GM23338 (cell line): Measurements from ENCODE around the gene GPX7. TPM values are rescaled to one million over a fixed set of nuclear protein-coding genes. Genes with fewer than 3 reads are reported as not detected.

Experiments used
- ATAC-seq: fragments of 200-7000 bp; cut with Tn5 transposase; 3 replicates; pipeline ENCODE4 v1.9.1; 2020
- DNase-seq: peaks from one replicate; pipeline ENCODE4 v3.0.0-alpha.2; 2015; ENCODE audit warnings: low spot score
- H2AFZ ChIP-seq: fragments of 200-600 bp; sonication (generic); 2 replicates; pipeline ENCODE4 v1.8.0; 2016; ENCODE audit warnings: antibody characterized with exemption, mild to moderate bottlenecking, moderate library complexity
- H3F3A ChIP-seq: fragments of 200-600 bp; sonication (generic); replicated peaks from 2 replicates; pipeline ENCODE4 v1.8.0; 2017; ENCODE audit warnings: antibody characterized with exemption, mixed run types, low read depth
- H3K27ac ChIP-seq: fragments of 200-600 bp; sonication (generic); 2 replicates; pipeline ENCODE4 v1.6.1; 2016; ENCODE audit warnings: low read depth
- H3K27me3 ChIP-seq: fragments of 200-600 bp; sonication (generic); 2 replicates; pipeline ENCODE4 v1.8.0; 2016; ENCODE audit warnings: mild to moderate bottlenecking, mixed run types, moderate library complexity; ENCODE audit not compliant: insufficient read depth
- H3K36me3 ChIP-seq: fragments of 200-600 bp; sonication (generic); 2 replicates; pipeline ENCODE4 v1.8.0; 2016; ENCODE audit warnings: mild to moderate bottlenecking; ENCODE audit not compliant: insufficient read depth
- H3K4me1 ChIP-seq: fragments of 200-600 bp; sonication (generic); 2 replicates; pipeline ENCODE4 v1.8.0; 2016; ENCODE audit warnings: mild to moderate bottlenecking, moderate library complexity; ENCODE audit not compliant: insufficient read depth
- H3K4me2 ChIP-seq: fragments of 200-600 bp; sonication (generic); 2 replicates; pipeline ENCODE4 v1.7.1; 2017; ENCODE audit warnings: mixed run types
- H3K4me3 ChIP-seq: fragments of 200-600 bp; sonication (generic); 2 replicates; pipeline ENCODE4 v1.6.1; 2016; ENCODE audit warnings: mixed run types
- H3K79me2 ChIP-seq: fragments of 200-600 bp; sonication (generic); replicated peaks from 2 replicates; pipeline ENCODE4 v1.8.0; 2017; ENCODE audit warnings: mild to moderate bottlenecking; ENCODE audit not compliant: insufficient read depth
- H3K9me2 ChIP-seq: fragments of 200-600 bp; sonication (generic); 2 replicates; pipeline ENCODE4 v1.8.0; 2017; ENCODE audit not compliant: insufficient read depth
- H4K20me1 ChIP-seq: fragments of 200-600 bp; sonication (generic); replicated peaks from 2 replicates; pipeline ENCODE4 v1.8.0; 2017; ENCODE audit warnings: mild to moderate bottlenecking; ENCODE audit not compliant: insufficient read depth
- H3K27ac Mint-ChIP-seq: 2 replicates; pipeline ENCODE4 v1.8.0; 2020; ENCODE audit warnings: inconsistent platforms, mild to moderate bottlenecking, moderate library complexity, mixed read lengths
- H3K27me3 Mint-ChIP-seq: 3 replicates; pipeline ENCODE4 v1.8.0; 2022; ENCODE audit warnings: low read depth, mild to moderate bottlenecking, moderate library complexity, mixed read lengths, inconsistent platforms; ENCODE audit not compliant: insufficient read depth, poor library complexity
- H3K36me3 Mint-ChIP-seq: 3 replicates; pipeline ENCODE4 v1.8.0; 2021; ENCODE audit warnings: low read depth, mild to moderate bottlenecking, inconsistent platforms, moderate library complexity, mixed read lengths
- H3K4me1 Mint-ChIP-seq: 3 replicates; pipeline ENCODE4 v1.8.0; 2020; ENCODE audit warnings: mild to moderate bottlenecking, inconsistent platforms, mixed read lengths
- H3K4me3 Mint-ChIP-seq: 3 replicates; pipeline ENCODE4 v1.8.0; 2021; ENCODE audit warnings: moderate library complexity, mild to moderate bottlenecking, inconsistent platforms, mixed read lengths
- H3K9me3 Mint-ChIP-seq: 3 replicates; pipeline ENCODE4 v1.8.0; 2020; ENCODE audit warnings: moderate library complexity, mild to moderate bottlenecking, inconsistent platforms, mixed read lengths
- CREB1 ChIP-seq: fragments of 250-450 bp; sonication (Bioruptor Pico); IDR thresholded peaks from 2 replicates; pipeline ENCODE4 v1.5.0; 2020; ENCODE audit warnings: low read depth, mild to moderate bottlenecking, moderate library complexity
- EZH2 ChIP-seq: fragments of 200-600 bp; sonication (generic); IDR thresholded peaks from one replicate; pipeline ENCODE4 v1.8.0; 2017; ENCODE audit warnings: antibody characterized with exemption, mild to moderate bottlenecking, low read depth; ENCODE audit not compliant: unreplicated experiment
- EZH2phosphoT487 ChIP-seq: fragments of 200-600 bp; sonication (generic); IDR thresholded peaks from one replicate; pipeline ENCODE4 v1.8.1; 2018; ENCODE audit warnings: antibody characterized with exemption; ENCODE audit not compliant: unreplicated experiment
- JUNB ChIP-seq: IDR thresholded peaks from one replicate; pipeline ENCODE4 v1.6.1; 2016; ENCODE audit warnings: antibody characterized with exemption; ENCODE audit not compliant: unreplicated experiment
- NANOG ChIP-seq: IDR thresholded peaks from 2 replicates; pipeline ENCODE4 v1.6.1; 2016; ENCODE audit warnings: antibody characterized with exemption, borderline replicate concordance
- POLR2AphosphoS5 ChIP-seq: IDR thresholded peaks from 2 replicates; pipeline ENCODE4 v1.6.1; 2016; ENCODE audit warnings: antibody characterized with exemption, low read depth
- REST ChIP-seq: IDR thresholded peaks from one replicate; pipeline ENCODE4 v1.6.1; 2018; ENCODE audit warnings: antibody characterized with exemption; ENCODE audit not compliant: unreplicated experiment
- STAT1 ChIP-seq: IDR thresholded peaks from one replicate; pipeline ENCODE4 v1.6.1; 2016; ENCODE audit warnings: antibody characterized with exemption; ENCODE audit not compliant: unreplicated experiment
- ZNF114 ChIP-seq: fragments of 250-450 bp; sonication (Bioruptor Pico); IDR thresholded peaks from 2 replicates; pipeline ENCODE4 v1.5.0; 2020; ENCODE audit warnings: mild to moderate bottlenecking, moderate library complexity
- ZNF331 ChIP-seq: fragments of 250-450 bp; sonication (Bioruptor Pico); IDR thresholded peaks from 2 replicates; pipeline ENCODE4 v1.5.0; 2020; ENCODE audit warnings: low read depth, mild to moderate bottlenecking, moderate library complexity
- polyA plus RNA-seq: library from polyadenylated mRNA; unstranded; fragments of >200 nt; fragmentation: Nextera tagmentation; extraction: Ambion mirVana; gene quantifications from 2 replicates; pipeline ENCODE4 v1.2.1, GENCODE V29; 2016
- total RNA-seq: library from RNA; depleted of rRNA; stranded (reverse); fragments of >200 nt; shearing (Covaris generic); gene quantifications from 2 replicates; pipeline ENCODE4 v1.2.3, GENCODE V29; 2014
- TF ChIP-seq, protein P1 (sequence below): fragments of 250-450 bp; sonication (Bioruptor Pico); IDR thresholded peaks from 2 replicates; pipeline ENCODE4 v1.5.0; 2020; ENCODE audit warnings: mild to moderate bottlenecking, moderate library complexity
- TF ChIP-seq, protein P2 (sequence below): IDR thresholded peaks from 2 replicates; pipeline ENCODE4 v1.6.1; 2016; ENCODE audit warnings: antibody characterized with exemption

GPX7 gene
- total and polyA plus RNA-seq, 2 experiments from 2014 or later = 12.8 to 20.9 TPM

DNA sequence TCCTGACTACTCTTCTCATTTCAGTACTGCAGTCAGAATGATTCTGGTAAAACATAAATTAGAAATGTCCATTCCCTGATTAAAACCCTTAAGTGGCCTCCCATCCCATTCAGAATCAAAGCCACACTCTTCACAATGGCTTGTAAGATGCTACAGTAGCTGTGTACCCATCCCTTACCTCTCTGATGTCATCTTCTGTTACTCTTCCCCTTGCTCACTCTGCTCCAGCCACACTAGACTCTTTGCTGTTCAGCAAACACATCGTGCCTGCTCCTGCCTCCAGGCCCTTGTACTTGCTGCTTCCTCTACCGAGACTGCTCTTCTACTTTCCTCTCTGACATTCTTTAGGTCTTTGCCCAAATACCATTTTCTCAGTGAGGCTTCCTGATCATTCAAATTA lies 4.3 kb upstream of the GPX7 start (continued):
- TF ChIP-seq, protein P1, sequence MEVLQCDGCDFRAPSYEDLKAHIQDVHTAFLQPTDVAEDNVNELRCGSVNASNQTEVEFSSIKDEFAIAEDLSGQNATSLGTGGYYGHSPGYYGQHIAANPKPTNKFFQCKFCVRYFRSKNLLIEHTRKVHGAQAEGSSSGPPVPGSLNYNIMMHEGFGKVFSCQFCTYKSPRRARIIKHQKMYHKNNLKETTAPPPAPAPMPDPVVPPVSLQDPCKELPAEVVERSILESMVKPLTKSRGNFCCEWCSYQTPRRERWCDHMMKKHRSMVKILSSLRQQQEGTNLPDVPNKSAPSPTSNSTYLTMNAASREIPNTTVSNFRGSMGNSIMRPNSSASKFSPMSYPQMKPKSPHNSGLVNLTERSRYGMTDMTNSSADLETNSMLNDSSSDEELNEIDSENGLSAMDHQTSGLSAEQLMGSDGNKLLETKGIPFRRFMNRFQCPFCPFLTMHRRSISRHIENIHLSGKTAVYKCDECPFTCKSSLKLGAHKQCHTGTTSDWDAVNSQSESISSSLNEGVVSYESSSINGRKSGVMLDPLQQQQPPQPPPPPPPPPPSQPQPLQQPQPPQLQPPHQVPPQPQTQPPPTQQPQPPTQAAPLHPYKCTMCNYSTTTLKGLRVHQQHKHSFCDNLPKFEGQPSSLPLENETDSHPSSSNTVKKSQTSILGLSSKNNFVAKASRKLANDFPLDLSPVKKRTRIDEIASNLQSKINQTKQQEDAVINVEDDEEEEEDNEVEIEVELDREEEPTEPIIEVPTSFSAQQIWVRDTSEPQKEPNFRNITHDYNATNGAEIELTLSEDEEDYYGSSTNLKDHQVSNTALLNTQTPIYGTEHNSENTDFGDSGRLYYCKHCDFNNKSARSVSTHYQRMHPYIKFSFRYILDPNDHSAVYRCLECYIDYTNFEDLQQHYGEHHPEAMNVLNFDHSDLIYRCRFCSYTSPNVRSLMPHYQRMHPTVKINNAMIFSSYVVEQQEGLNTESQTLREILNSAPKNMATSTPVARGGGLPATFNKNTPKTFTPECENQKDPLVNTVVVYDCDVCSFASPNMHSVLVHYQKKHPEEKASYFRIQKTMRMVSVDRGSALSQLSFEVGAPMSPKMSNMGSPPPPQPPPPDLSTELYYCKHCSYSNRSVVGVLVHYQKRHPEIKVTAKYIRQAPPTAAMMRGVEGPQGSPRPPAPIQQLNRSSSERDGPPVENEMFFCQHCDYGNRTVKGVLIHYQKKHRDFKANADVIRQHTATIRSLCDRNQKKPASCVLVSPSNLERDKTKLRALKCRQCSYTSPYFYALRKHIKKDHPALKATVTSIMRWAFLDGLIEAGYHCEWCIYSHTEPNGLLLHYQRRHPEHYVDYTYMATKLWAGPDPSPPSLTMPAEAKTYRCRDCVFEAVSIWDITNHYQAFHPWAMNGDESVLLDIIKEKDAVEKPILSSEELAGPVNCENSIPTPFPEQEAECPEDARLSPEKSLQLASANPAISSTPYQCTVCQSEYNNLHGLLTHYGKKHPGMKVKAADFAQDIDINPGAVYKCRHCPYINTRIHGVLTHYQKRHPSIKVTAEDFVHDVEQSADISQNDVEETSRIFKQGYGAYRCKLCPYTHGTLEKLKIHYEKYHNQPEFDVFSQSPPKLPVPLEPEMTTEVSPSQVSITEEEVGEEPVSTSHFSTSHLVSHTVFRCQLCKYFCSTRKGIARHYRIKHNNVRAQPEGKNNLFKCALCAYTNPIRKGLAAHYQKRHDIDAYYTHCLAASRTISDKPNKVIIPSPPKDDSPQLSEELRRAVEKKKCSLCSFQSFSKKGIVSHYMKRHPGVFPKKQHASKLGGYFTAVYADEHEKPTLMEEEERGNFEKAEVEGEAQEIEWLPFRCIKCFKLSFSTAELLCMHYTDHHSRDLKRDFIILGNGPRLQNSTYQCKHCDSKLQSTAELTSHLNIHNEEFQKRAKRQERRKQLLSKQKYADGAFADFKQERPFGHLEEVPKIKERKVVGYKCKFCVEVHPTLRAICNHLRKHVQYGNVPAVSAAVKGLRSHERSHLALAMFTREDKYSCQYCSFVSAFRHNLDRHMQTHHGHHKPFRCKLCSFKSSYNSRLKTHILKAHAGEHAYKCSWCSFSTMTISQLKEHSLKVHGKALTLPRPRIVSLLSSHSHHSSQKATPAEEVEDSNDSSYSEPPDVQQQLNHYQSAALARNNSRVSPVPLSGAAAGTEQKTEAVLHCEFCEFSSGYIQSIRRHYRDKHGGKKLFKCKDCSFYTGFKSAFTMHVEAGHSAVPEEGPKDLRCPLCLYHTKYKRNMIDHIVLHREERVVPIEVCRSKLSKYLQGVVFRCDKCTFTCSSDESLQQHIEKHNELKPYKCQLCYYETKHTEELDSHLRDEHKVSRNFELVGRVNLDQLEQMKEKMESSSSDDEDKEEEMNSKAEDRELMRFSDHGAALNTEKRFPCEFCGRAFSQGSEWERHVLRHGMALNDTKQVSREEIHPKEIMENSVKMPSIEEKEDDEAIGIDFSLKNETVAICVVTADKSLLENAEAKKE (CRISPR knock-in tag) = no peak
- TF ChIP-seq, protein P2, sequence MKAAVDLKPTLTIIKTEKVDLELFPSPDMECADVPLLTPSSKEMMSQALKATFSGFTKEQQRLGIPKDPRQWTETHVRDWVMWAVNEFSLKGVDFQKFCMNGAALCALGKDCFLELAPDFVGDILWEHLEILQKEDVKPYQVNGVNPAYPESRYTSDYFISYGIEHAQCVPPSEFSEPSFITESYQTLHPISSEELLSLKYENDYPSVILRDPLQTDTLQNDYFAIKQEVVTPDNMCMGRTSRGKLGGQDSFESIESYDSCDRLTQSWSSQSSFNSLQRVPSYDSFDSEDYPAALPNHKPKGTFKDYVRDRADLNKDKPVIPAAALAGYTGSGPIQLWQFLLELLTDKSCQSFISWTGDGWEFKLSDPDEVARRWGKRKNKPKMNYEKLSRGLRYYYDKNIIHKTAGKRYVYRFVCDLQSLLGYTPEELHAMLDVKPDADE = no peak
- TF ChIP-seq EZH2phosphoT487 (no peak), POLR2AphosphoS5 (no peak), ZNF114 (CRISPR knock-in tag) (no peak), NANOG (no peak)

DNA sequence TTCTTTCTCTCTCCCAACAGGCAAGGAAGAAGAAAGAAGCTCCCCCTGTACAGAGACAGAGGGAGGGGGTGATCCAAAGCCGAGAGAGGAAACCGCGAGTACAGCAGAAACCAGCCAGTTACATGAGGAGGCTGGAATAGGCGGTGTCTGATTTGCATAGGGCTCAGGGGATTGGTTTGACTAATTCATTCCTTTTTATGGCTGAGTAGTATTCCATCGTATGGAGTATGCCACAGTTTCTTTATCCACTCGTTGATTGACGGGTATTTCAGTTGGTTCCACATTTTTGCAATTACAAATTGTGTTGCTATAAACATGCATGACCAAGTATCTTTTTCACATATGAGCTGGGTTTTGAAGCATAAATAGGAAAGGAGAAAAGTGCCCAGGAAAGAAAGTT lies 3.4 kb upstream of the GPX7 start:
- no peaks in the 10 kb centered on the region for H4K20me1 ChIP-seq
- H3K36me3 ChIP-seq = no peaks in the 10 kb centered on the region
- ATAC-seq = no peak
- no peak overlapping the region for H2AFZ ChIP-seq
- H3K27me3 ChIP-seq = peaks cover 37% of the 10 kb centered on the region
- H3K27me3 Mint-ChIP-seq = peaks cover 33% of the 10 kb centered on the region
- H3K4me3 ChIP-seq = no peak overlapping the region
- no peak overlapping the region for H3K27ac Mint-ChIP-seq
- H3K9me3 Mint-ChIP-seq = peaks cover 3% of the 10 kb centered on the region; the same call in 1 of the 3 replicates
- H3K9me2 ChIP-seq = no peaks in the 10 kb centered on the region
- H3K27ac ChIP-seq = no peak overlapping the region
- H3K4me1 ChIP-seq = 0 out of 2 replicates have a peak, but pooled peaks cover 10% of the 10 kb centered on the region
- H3F3A ChIP-seq = no peaks in the 10 kb centered on the region; the same call in 1 of the 2 replicates
- H3K4me3 Mint-ChIP-seq = no peak overlapping the region
- DNase-seq = no peak
- H3K4me2 ChIP-seq = no peak overlapping the region
- H3K4me1 Mint-ChIP-seq = peaks cover 10% of the 10 kb centered on the region
- no peaks in the 10 kb centered on the region for H3K36me3 Mint-ChIP-seq
- no peaks in the 10 kb centered on the region for H3K79me2 ChIP-seq
- no peak for TF ChIP-seq EZH2phosphoT487
- TF ChIP-seq ZNF331 (CRISPR knock-in tag) = no peak
- no peak for TF ChIP-seq EZH2
- TF ChIP-seq NANOG = no peak
- TF ChIP-seq POLR2AphosphoS5 = no peak
- TF ChIP-seq CREB1 (CRISPR knock-in tag) = no peak
- no peak for TF ChIP-seq JUNB
- no peak for TF ChIP-seq STAT1
- TF ChIP-seq ZNF114 (CRISPR knock-in tag) = no peak
- no peak for TF ChIP-seq REST
